Lower leg skin (tissue), 4 donors: Measurements from ENCODE around the gene ACHE. TPM values are rescaled to one million over a fixed set of nuclear protein-coding genes. Genes with fewer than 3 reads are reported as not detected.
"Not testable (repeated sequence)": the region's sequence is repeated elsewhere in the genome, so short reads cannot be mapped to it uniquely, and the experiment has no call there.

Experiments used
- DNase-seq, 2 donors: peaks; one replicate each; pipeline ENCODE4 v3.0.0-alpha.2; 2019; ENCODE audit warnings: low spot score in 2 of 2
- H3K4me3 ChIP-seq: fragments of 200-600 bp; sonication (generic); 2 replicates; pipeline ENCODE4 v1.5.1; 2017; ENCODE audit warnings: mild to moderate bottlenecking, low read depth; ENCODE audit not compliant: poor library complexity, severe bottlenecking
- CTCF ChIP-seq, 3 donors: fragments of 450-650 bp; IDR thresholded peaks; one replicate each; pipeline ENCODE4 v1.5.1; 2016; ENCODE audit warnings: antibody characterized with exemption in 3 of 3, mild to moderate bottlenecking in 3 of 3, moderate library complexity in 2 of 3
- POLR2A ChIP-seq, 2 donors: fragments of 450-650 bp; IDR thresholded peaks; one replicate each; pipeline ENCODE4 v1.6.1; 2016 to 2017; ENCODE audit warnings: antibody characterized with exemption in 2 of 2, mild to moderate bottlenecking in 1 of 2, moderate library complexity in 1 of 2
- WGBS, 2 donors: methylation state at CpG; one replicate each; pipeline ENCODE4 v1.1.5; 2018; 5-methylcytosine and 5-hydroxymethylcytosine counted together
- intact Hi-C: fragments of 100-400 bp; cut with DNase I; formaldehyde crosslinking; loops from one replicate; pipeline ENCODE4 v1.15.0; 2023; ENCODE audit warnings: low total_unique reads
- total RNA-seq, 4 donors: library from RNA; depleted of rRNA; stranded (reverse); fragments of >200 nt; gene quantifications; one replicate each; pipeline ENCODE4 v1.1.0, GENCODE V29; 2016

The ACHE gene
- total RNA-seq, 4 donors from 2014 or later: 0.88 to 2.7 (median 1.1) TPM; not detected in 1

DNA sequence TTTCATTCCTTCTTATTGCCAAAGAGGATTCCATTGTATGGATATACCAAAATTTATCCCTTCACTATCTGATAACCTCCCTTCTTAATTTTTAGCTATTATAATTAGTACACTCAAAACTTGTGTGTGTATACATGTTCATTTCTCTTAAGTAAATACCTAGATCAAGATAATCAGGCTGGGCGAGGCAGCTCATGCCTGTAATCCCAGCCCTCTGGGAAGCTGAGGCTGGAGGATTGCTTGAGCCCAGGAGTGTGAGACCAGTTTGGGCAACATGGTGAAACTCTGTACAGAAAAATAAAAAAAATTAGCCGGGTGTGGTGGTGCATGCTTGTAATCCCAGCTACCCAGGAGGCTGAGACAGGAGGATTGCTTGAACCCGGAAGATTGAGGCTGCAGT, 15.8 kb upstream of the ACHE start:
- intact Hi-C loops: no loop called here
- TF ChIP-seq CTCF (IDR thresholded peaks at IDR 0.05) (no peak), POLR2A (IDR thresholded peaks at IDR 0.05) (no peak)
- 66 to 78% methylated on average over 3 of the region's 3 CpGs for WGBS, 2 donors
- no peak overlapping the region for H3K4me3 ChIP-seq
- DNase-seq: no peak

GRCh38 chr7:100910443-100910842, 14.8 kb upstream of the ACHE start:
- H3K4me3 ChIP-seq, intact Hi-C loops, DNase-seq: not testable (repeated sequence)
- WGBS, 2 donors: 77 to 85% methylated on average over 7 of the region's 7 CpGs

GRCh38 chr7:100908512-100908911, 12.8 kb upstream of the ACHE start:
- no peak overlapping the region for H3K4me3 ChIP-seq
- no peak for DNase-seq
- 92 to 96% methylated on average over 5 of the region's 5 CpGs for WGBS, 2 donors
- TF ChIP-seq POLR2A (IDR thresholded peaks at IDR 0.05) (no peak), CTCF (IDR thresholded peaks at IDR 0.05) (no peak)
- intact Hi-C loops: no loop called here

- 91% methylated on average over 7 of the region's 7 CpGs for WGBS, 2 donors
- intact Hi-C loops: loop anchor here (5.0 kb wide), 1 partner anchor 165 kb away; no protein-coding TSS in a partner anchor
- TF ChIP-seq CTCF (IDR thresholded peaks at IDR 0.05) (no peak), POLR2A (IDR thresholded peaks at IDR 0.05) (no peak)
- DNase-seq: no peak
- no peak overlapping the region for H3K4me3 ChIP-seq
These were observed 7.0 kb upstream of the ACHE start for GRCh38 chr7:100902638-100903037.

GRCh38 chr7:100901921-100902332, 6.2 kb upstream of the ACHE start:
- no peak overlapping the region for H3K4me3 ChIP-seq
- no peak for TF ChIP-seq POLR2A (IDR thresholded peaks at IDR 0.05)
- TF ChIP-seq CTCF (IDR thresholded peaks at IDR 0.05): no peak
- intact Hi-C loops: loop anchor here (5.0 kb wide), 1 partner anchor 165 kb away; no protein-coding TSS in a partner anchor
- no peak for DNase-seq
- WGBS, 2 donors: 41 to 55% methylated on average over 5 of the region's 5 CpGs

- no peak overlapping the region for H3K4me3 ChIP-seq
- WGBS, 2 donors: 83 to 86% methylated on average over 2 of the region's 2 CpGs
- TF ChIP-seq CTCF (IDR thresholded peaks at IDR 0.05): no peak
- DNase-seq: no peak
- intact Hi-C loops: loop anchor here (5.0 kb wide), 1 partner anchor 166 kb away; no protein-coding TSS in a partner anchor
These were observed 5.3 kb upstream of the ACHE start for GRCh38 chr7:100900978-100901377.
